T-helper 2 cell (primary cell): Measurements from ENCODE around the gene DDX46.
"Not testable (repeated sequence)": the region's sequence is repeated elsewhere in the genome, so short reads cannot be mapped to it uniquely, and the experiment has no call there.

ENCODE experiments used
- DNase-seq, 5 experiments: peaks; one replicate each; pipeline versions ENCODE4 v3.0.0 to v3.0.0-alpha.2; 2012 to 2022
- total RNA-seq, 2 donors: gene quantifications; one replicate each; lab custom pipeline; 2026; lab: John Stamatoyannopoulos, UW

The DDX46 gene, protein sequence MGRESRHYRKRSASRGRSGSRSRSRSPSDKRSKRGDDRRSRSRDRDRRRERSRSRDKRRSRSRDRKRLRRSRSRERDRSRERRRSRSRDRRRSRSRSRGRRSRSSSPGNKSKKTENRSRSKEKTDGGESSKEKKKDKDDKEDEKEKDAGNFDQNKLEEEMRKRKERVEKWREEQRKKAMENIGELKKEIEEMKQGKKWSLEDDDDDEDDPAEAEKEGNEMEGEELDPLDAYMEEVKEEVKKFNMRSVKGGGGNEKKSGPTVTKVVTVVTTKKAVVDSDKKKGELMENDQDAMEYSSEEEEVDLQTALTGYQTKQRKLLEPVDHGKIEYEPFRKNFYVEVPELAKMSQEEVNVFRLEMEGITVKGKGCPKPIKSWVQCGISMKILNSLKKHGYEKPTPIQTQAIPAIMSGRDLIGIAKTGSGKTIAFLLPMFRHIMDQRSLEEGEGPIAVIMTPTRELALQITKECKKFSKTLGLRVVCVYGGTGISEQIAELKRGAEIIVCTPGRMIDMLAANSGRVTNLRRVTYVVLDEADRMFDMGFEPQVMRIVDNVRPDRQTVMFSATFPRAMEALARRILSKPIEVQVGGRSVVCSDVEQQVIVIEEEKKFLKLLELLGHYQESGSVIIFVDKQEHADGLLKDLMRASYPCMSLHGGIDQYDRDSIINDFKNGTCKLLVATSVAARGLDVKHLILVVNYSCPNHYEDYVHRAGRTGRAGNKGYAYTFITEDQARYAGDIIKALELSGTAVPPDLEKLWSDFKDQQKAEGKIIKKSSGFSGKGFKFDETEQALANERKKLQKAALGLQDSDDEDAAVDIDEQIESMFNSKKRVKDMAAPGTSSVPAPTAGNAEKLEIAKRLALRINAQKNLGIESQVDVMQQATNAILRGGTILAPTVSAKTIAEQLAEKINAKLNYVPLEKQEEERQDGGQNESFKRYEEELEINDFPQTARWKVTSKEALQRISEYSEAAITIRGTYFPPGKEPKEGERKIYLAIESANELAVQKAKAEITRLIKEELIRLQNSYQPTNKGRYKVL
- total RNA-seq, result 71.7 to 128 reads per million in 2 donors

GRCh38 chr5:134758504-134759341, at the start of gene DDX46:
Gene DDX46 (plus strand): TSS chr5:134758779. CDS start chr5:134758939, 160 bp downstream.
- peak; percentile 86 to 96 (median 91) for DNase-seq

DNA sequence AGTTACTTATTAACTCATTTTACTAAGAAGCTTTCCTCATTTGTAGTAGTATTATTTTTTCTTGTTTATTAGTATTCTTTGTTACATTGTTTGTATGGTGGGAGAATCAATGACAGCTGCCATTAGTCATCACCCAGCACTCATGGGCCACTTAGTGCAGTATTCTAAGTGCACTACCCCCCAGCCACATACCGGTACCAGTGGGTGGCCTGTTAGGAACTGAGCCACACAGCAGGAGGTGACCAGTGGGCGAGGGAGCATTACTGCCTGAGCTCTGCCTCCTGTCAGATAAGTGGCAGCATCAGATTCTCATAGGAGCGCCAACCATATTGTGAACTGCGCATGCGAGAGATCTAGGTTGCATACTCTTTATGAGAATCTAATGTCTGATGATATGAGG, 44.5 kb upstream of the DDX46 start:
- DNase-seq, result no peak

DNA sequence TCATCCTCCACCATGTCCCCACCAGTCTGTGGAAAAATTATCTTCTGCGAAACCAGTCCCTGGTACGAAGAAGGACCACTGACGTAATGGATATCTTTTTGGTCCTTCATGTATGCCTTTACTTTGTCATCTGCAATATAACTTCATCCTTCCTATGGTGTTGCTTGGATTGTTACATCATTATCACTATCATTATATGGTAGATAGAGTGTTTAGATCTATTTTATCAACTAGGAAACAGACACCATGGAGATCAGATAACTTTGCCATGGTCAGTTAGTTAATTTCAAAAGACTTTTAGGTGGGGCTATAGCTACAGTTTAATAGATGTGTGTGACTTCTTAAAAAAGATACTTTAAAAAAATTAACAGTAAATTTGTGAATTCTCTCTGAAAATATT, 44.0 kb upstream of the DDX46 start:
- no peak for DNase-seq

GRCh38 chr5:134715466-134715865, 43.1 kb upstream of the DDX46 start:
- DNase-seq, result not testable (repeated sequence)

DNA sequence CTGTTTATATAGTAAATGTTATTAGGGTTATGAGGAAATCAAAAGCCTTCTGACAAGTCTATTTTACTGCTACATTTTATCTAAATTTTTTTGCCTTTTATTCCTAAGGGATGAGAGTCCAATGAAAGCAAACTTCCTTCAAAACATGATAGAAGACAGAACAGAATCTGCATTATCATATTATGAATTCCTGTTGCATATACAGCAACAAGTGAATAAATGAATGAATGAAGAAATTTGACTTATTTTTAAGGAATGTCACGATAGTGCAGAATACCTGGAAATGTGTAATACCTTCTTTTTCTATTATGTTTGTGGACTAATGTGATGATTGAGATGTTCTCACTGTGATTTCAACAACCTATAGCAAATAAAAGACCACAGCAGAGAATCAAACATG, 33.7 kb upstream of the DDX46 start:
- no peak for DNase-seq

- no peak for DNase-seq
These were observed 25.8 kb upstream of the DDX46 start for GRCh38 chr5:134732819-134733218.

- no peak for DNase-seq
These were observed 23.3 kb upstream of the DDX46 start for GRCh38 chr5:134735243-134735642.

- no peak for DNase-seq
These were observed 22.3 kb upstream of the DDX46 start for GRCh38 chr5:134736173-134736812.

DNA sequence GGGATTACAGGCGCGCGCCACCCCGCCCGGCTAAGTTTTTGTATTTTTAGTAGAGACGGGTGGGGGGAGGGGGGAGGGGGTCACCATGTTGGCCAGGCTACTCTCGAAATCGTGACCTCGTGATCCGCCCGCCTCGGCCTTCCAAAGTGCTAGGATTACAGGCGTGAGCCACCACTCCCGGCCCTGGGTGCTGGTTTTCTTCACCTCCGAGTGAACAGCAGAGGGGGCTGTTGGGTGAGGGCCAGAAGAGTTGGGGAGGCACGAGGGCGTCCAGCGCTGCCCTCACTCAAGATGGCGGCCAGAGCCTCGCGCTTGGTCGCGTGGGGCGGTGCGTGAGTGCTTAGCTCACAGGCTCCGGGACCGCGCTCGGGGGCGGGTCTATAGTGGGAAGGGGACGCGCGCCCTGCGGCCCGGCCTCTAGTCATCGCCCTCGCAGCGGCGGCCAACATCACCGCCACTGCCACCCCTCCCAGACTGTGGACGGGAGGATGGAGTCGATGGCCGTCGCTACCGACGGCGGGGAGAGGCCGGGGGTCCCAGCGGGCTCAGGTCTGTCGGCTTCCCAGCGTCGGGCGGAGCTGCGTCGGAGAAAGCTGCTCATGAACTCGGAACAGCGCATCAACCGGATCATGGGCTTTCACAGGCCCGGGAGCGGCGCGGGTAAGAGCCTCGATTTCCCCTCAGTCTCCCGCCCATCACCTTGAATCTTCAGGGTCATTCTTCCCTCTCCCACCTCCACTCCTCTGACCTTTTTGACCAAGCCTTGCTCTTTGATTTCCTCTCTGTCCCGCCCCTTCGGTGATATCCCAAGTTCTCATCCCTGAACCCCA, 20.2 kb upstream of the DDX46 start, which contains the start of gene CAMLG:
Gene CAMLG, plus strand, starts transcription at position 416 of the 830 bp plus-strand sequence. Its CDS starts 73 bp downstream, at position 489.
- peak; percentile 93 to 99 (median 96) for DNase-seq

DNA sequence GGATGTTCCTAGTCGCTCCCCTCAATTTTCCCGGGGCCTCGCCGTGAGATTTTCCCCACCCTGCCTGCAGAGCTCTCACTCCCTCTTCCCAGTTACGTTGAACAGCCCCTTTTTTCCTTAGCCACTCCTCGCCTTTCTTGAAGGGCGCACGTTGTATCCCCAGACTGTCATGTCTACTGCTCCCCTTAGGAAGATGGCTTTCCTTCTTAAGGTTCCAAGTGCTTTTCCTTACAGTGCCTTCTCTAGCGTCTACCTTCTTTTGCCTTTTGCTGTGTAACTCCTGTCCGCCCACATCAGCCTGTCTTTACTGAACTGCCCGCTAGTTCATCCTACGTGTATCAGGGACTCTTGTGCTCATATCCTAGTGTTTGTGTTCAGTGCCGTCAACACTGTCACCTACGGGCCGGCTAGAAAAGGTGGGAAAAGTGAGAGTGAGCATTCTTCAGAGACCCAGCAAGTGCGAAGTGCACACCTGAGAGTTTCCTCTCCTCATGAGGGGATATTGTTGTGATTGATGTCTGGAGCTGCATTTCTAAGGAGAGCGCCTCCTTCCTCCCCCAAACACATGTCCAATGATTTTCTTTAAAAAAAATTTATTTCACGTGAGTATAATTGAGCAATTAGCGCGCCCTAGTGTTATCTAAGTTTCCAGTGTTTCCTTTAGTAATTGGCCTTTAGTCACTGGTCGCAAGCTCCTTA, 19.5 kb upstream of the DDX46 start:
- peak in 2 of 5 experiments; percentile 14 to 61 for DNase-seq

GRCh38 chr5:134741052-134741451, 17.5 kb upstream of the DDX46 start:
- no peak for DNase-seq

- DNase-seq, result no peak
These were observed 16.4 kb upstream of the DDX46 start for GRCh38 chr5:134742134-134742533.

GRCh38 chr5:134749415-134749814, 9.2 kb upstream of the DDX46 start:
- DNase-seq, result no peak

DNA sequence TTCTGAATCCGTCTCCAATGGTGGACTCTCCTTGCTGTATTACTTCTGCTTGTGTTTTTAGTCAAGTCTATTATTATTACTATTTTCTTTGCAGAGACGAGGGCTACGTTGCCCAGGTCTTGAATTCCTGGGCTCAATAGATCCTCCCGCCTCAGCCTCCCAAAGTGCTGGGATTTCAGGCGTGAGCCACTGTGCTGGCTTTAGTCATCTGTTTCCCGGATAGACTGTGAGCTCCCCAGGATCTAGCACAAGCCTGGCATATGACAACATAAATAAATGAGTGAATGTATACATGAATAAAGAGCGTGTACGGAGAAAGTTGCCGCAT, 439 bp upstream of the DDX46 start:
- DNase-seq, result no peak

DNA sequence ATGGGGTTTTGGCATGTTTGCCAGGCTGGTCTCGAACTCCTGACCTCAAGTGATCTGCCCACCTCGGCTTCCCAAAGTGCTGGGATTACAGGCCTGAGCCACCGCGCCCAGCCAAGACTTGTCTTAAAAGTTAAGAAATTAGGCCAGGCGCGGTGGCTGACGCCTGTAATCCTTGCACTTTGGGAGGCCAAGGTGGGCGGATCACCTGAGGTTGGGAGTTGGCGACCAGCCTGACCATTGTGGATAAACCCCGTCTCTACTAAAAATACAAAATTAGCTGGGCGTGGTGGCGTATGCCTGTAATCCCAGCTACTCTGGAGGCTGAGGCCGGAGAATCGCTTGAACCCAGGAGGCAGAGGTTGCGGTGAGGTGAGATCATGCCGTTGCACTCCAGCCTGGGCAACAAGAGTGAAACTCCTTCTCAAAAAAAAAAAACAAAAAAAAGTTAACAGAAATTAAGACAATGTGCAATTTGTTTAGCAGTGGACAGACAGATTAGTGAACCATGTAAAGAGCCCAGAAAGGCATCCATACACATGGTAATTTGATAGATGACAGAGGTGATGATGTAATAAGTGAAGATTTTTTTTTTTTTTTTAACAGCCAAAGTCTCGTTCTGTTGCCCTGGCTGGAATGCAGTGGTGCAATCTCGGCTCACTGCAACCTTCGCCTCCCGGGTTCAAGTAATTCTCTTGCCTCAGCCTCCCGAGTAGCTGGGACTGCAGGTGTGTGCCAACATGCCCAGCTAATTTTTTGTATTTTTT, 9.1 kb downstream of the DDX46 start:
- not testable (repeated sequence) for DNase-seq

DNA sequence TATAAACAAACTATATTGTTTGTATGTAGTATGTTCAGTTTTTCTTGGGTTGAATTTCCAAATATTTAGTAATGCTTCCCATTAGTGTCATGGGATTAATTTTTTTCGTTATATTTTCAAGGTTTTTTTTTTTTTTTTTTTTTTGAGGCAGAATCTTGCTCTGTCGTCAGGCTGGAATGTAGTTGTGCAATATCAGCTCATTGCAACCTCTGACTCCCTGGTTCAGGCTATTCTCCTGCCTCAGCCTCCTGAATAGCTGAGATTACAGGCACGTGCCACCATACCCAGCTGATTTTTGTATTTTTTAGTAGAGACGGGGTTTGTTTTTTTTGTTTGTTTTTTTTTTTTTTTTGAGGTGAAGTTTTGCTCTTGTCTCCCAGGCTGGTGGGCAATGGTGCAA, 10.6 kb downstream of the DDX46 start:
- DNase-seq, result no peak

GRCh38 chr5:134772461-134773125, 14.0 kb downstream of the DDX46 start:
- no peak for DNase-seq

DNA sequence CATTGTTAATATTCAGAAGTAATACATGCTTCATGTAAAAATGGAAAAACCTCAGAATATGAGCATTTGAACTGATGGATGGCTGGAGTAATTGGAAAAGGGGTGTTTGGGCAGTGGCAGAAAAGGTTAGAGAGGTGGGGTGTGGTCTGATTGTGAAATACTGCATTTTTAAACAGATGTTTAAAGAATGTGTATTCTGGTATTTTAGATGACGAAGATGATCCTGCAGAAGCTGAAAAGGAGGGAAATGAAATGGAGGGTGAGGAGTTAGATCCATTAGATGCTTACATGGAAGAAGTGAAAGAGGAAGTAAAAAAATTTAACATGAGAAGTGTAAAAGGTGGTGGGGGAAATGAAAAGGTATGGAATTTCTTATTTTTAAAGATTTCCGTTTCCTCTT, 18.8 kb downstream of the DDX46 start:
- DNase-seq, result no peak
